22Rv1 (cell line): ENCODE measurements around the gene PRPSAP2.

Source experiments
- H3K27ac ChIP-seq: fragments of 450-650 bp; 2 replicates; pipeline ENCODE4 v1.5.1; 2017
- ZFX ChIP-seq: fragments of 450-650 bp; IDR thresholded peaks from 2 replicates; pipeline ENCODE4 v1.6.1; 2017; ENCODE audit warnings: antibody characterized with exemption, borderline replicate concordance
- TF ChIP-seq, protein P1 (sequence below): fragments of 450-650 bp; IDR thresholded peaks from 2 replicates; pipeline ENCODE4 v1.5.1; 2017; ENCODE audit warnings: mild to moderate bottlenecking

The PRPSAP2 gene

DNA sequence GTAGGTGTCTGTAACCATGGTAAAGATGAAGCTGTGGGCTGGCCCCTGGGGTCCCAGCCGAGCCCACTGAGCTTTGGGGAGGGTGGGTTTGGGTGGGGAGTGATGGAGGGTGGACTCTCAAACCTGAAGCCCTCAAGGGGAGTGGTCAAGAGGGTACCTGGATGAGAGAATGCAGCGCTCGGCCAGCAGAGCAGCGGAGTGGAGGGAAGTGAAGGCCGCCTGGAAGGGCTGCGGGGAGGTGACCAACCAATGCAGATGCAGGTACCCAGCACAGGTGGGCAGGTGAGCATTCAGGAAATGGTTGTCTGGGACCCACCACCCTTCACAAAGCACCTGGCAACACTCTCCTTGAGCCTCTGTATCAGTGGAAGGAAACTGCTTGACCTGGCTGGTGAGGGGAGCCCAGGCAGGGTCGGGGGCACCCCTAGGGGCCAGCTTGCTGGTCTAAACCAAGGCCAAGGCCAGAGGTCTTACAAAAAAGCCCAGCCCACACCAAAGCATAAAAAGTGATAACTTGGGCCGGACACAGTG lies 90.6 kb downstream of the PRPSAP2 start:
- TF ChIP-seq ZFX, result no peak
- TF ChIP-seq, protein P1, sequence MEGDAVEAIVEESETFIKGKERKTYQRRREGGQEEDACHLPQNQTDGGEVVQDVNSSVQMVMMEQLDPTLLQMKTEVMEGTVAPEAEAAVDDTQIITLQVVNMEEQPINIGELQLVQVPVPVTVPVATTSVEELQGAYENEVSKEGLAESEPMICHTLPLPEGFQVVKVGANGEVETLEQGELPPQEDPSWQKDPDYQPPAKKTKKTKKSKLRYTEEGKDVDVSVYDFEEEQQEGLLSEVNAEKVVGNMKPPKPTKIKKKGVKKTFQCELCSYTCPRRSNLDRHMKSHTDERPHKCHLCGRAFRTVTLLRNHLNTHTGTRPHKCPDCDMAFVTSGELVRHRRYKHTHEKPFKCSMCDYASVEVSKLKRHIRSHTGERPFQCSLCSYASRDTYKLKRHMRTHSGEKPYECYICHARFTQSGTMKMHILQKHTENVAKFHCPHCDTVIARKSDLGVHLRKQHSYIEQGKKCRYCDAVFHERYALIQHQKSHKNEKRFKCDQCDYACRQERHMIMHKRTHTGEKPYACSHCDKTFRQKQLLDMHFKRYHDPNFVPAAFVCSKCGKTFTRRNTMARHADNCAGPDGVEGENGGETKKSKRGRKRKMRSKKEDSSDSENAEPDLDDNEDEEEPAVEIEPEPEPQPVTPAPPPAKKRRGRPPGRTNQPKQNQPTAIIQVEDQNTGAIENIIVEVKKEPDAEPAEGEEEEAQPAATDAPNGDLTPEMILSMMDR, result no peak
- H3K27ac ChIP-seq, result no peak overlapping the region

DNA sequence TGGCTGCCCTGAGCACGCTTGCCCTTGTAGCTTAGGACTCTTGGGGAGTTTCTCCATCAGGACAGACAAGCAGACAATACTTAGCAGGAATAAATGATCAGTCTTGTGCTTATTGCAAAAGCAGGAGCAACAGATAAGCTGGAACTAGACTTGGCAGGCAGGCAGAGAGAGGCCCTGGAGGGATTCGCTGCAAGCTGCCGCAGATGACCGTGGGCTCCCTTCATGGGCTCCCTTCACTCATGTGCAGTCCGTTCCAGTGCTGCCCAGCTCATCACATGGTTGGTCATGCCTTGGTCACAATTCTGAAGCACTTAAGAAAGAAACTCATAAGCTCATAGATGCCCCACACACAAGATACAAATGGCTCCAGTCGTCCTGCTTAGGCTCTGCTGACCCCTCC lies 91.6 kb downstream of the PRPSAP2 start:
- H3K27ac ChIP-seq, result no peak overlapping the region
- no peak for TF ChIP-seq ZFX
- TF ChIP-seq, protein P1, result no peak

DNA sequence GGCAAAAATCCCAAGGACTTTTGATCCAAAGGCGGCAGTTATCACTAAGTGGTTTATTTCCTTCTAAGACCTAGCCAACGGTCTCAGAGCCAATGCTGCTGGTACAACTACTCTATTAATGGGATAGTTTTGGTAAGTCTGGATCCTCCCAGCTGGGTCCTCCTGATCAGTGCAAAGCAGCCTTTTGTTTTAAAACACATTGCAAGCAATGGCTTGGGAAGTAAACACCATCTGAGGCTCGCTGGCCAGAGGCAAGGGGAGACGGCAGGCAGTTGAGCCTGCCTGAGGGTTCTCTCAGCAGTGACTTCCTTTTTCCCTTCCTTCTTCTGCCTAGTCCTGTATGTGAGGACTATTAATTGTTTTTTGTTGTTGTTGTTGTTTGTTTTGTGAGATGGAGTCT lies 92.4 kb downstream of the PRPSAP2 start:
- TF ChIP-seq, protein P1, result no peak
- no peak for TF ChIP-seq ZFX
- no peak overlapping the region for H3K27ac ChIP-seq

DNA sequence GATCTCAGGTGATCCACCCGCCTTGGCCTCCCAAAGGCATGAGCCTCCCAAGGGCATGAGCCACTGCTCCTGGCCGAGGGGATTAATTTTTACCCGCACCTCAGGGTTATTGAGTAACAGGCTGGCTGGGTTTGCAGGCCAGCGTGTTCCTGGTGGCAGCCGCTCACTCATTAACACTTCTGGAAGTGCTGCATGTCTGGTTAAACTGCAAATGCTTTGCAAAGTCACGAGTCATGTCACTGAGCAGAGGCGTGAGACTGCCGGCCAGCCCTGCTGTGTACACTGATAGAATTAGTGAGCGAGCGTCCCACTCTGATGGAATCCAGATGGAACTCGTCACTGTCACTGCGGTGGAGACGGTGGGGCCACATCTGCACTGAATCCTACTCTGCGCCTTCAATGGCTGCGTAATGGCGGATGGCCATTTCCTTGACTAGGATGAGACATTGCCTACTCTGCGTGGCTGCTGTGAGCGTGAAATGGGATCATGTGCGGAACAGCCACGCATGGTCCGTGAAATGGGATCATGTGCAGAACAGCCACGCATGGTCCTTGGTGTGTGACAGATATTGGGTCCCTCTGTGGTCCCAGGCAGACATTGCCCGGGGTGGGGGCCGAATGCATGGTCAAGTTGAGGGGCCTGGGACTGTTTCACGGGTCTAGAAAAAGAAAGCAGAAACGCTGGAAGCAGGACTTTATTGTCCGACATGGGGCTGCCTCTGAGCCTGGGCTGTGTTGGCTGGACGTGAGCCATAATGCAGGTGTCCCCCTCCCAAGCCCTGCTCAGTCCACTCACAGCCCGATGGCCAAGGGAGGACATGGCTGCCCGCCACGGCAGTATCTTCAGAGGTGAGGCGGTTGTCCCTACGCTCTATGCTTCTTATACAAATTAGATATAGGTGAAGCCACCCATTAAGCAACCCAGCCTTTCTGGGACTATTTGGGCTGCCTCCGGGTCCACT lies 93.3 kb downstream of the PRPSAP2 start:
- TF ChIP-seq, protein P1, result no peak
- TF ChIP-seq ZFX, result no peak
- no peak overlapping the region for H3K27ac ChIP-seq

DNA sequence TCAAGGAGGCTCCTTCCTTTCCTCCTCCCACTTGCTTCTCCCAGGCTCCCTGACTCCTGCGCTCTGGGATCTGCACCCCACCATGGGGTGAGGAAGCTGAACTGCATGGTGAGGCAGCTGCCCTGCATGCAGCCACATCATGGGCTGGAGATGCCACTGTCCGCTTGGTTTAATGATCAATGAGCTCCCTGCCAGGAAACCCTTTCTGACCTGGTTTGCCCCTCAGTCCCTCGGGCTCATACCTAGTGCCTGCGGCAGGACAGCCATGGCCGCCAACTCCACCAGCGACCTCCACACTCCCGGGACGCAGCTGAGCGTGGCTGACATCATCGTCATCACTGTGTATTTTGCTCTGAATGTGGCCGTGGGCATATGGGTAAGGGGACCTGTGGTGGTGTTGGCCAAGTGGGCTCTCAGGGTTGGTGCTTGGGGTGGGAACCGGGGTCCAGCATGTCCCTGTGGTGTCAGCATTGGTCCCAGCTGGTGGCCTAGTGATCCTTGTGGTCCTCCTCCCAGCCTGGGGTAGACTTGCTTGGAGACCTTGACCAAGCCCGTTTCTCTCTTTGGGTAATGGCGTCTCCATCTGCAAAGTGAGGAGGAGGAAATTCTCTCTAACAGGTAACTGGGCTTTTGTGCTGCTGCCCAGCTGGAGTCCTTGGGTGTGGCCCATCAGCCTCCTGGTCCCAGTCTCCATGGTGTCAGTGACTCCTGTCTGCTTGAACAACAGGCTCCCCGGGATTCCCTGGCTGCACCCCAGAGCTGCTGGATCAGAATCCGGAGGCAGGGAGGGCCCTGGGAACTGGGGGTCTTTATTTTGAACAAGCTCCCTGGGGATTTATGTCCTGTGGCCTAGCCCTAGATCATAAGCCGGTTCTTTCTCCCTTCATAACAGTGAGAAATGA lies 94.3 kb downstream of the PRPSAP2 start, which contains the start of gene SLC5A10:
SLC5A10 (plus strand) TSS at position 225 of the 902 bp plus-strand sequence; CDS start at position 266, 41 bp downstream.
- TF ChIP-seq, protein P1, result no peak
- TF ChIP-seq ZFX, result no peak

DNA sequence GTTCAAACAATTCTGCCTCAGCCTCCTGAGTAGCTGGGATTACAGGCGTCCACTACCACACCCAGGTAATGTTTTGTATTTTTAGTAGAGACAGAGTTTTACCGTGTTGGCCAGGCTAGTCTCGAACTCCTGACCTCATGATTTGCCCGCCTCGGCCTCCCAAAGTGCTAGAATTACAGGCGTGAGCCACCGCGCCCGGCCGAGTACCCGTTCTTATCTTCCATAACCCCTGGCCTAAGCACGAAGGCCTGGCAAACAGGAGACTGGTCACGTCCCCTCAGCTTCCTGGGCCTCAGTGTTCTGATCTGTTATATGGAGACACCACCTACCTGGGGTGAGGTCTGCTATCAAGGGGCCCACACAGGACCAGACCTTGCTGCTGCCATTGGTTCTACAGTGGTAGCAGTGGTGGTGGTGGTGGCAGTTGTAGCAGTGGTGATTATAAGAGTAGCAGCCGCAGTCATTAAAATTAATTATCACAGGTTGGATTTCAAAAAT lies 95.3 kb downstream of the PRPSAP2 start:
- no peak overlapping the region for H3K27ac ChIP-seq
- TF ChIP-seq ZFX, result no peak
- TF ChIP-seq, protein P1, result no peak

More for the DNA sequence above, 94.3 kb downstream of the PRPSAP2 start, which contains the start of gene SLC5A10:
- no peak within 1 kb of the TSS for H3K27ac ChIP-seq
